Activated B cell treated with CpG ODN at 0.5 μM for 24 hours (primary cell): ENCODE measurements around the gene DUSP12. TPM values are rescaled to one million over a fixed set of nuclear protein-coding genes. Genes with fewer than 3 reads are reported as not detected.

ENCODE experiments used
- ATAC-seq: fragments of 200-7000 bp; cut with Tn5 transposase; one replicate; pipeline ENCODE4 v1.10.0; 2021; ENCODE audit warnings: low read depth, mild to moderate bottlenecking, moderate library complexity
- CTCF ChIA-PET: fragments of 350-600 bp; sonication (Branson Sonifier 250); formaldehyde crosslinking; loops from one replicate; lab custom pipeline; 2021; ENCODE audit warnings: antibody characterized with exemption; lab: Charles Lee
- POLR2A ChIA-PET: fragments of 350-600 bp; sonication (Branson Sonifier 250); formaldehyde crosslinking; loops from one replicate; lab custom pipeline; 2021; ENCODE audit warnings: antibody characterized with exemption; lab: Charles Lee
- DNase-seq: peaks from one replicate; pipeline ENCODE4 v3.0.0; 2022
- H3K27ac Mint-ChIP-seq: one replicate; pipeline ENCODE4 v1.8.0; 2020; ENCODE audit warnings: mixed read lengths
- H3K27me3 Mint-ChIP-seq: one replicate; pipeline ENCODE4 v1.8.0; 2021; ENCODE audit warnings: mixed read lengths
- H3K36me3 Mint-ChIP-seq: one replicate; pipeline ENCODE4 v1.8.0; 2021; ENCODE audit warnings: low read depth, mixed read lengths
- H3K4me1 Mint-ChIP-seq: one replicate; pipeline ENCODE4 v1.8.0; 2021; ENCODE audit warnings: mixed read lengths
- H3K4me3 Mint-ChIP-seq: one replicate; pipeline ENCODE4 v1.8.0; 2020; ENCODE audit warnings: mild to moderate bottlenecking, mixed read lengths
- H3K9me3 Mint-ChIP-seq: one replicate; pipeline ENCODE4 v1.8.0; 2020; ENCODE audit warnings: mixed read lengths
- CTCF ChIP-seq: fragments of 200-600 bp; IDR thresholded peaks from one replicate; pipeline ENCODE4 v1.8.0; 2022; ENCODE audit warnings: antibody characterized with exemption, mild to moderate bottlenecking
- intact Hi-C: fragments of 100-400 bp; cut with micrococcal nuclease; formaldehyde crosslinking; loops from one replicate; pipeline ENCODE4 v1.15.1; 2024
- total RNA-seq: library from RNA; stranded (reverse); gene quantifications from 2 replicates; pipeline ENCODE4 v1.2.3, GENCODE V29; 2022

Gene DUSP12
- total RNA-seq, 1 donor from 2014 or later = 37.2 TPM

GRCh38 chr1:161706482-161707347 lies 42.9 kb upstream of the DUSP12 start, which contains the start of gene FCRLA:
Gene FCRLA, plus strand, starts transcription at chr1:161707229. Its CDS starts 36 bp downstream, at chr1:161707265.
- H3K27ac Mint-ChIP-seq = no peak within 1 kb of the TSS
- intact Hi-C loops = loop anchor here (10.0 kb wide), 1 partner anchor 1502 kb away; the partner anchor contains the start of gene PEA15
- H3K4me1 Mint-ChIP-seq = peaks cover 28% of the 10 kb centered on the region
- H3K9me3 Mint-ChIP-seq = no peaks in the 10 kb centered on the region
- ATAC-seq (peak; percentile 53), DNase-seq (no peak)
- POLR2A ChIA-PET = interaction anchor here (0.6 to 4.8 kb wide), 20 partner anchors 11 to 661 kb away, joined by 3 to 143 read pairs (median 4); partner anchors contain the start of genes DUSP12, FCRLB and USF1
- no peak within 1 kb of the TSS for H3K4me3 Mint-ChIP-seq
- H3K27me3 Mint-ChIP-seq = no peaks in the 10 kb centered on the region
- CTCF ChIA-PET = interaction anchor here (1.0 to 6.3 kb wide), 5 partner anchors 9 to 59 kb away, joined by 3 to 56 read pairs (median 7); no protein-coding TSS in a partner anchor
- TF ChIP-seq CTCF = no peak
- H3K36me3 Mint-ChIP-seq = peaks cover 24% of the 10 kb centered on the region

- no peak for TF ChIP-seq CTCF
- H3K4me1 Mint-ChIP-seq = peaks cover 35% of the 10 kb centered on the region
- no peak overlapping the region for H3K4me3 Mint-ChIP-seq
- no peaks in the 10 kb centered on the region for H3K9me3 Mint-ChIP-seq
- no peak for DNase-seq
- intact Hi-C loops = loop anchor here (10.0 kb wide), 1 partner anchor 1503 kb away; the partner anchor contains the start of gene PEA15
- POLR2A ChIA-PET = interaction anchor here (0.6 to 4.8 kb wide), 17 partner anchors 10 to 482 kb away, joined by 3 to 143 read pairs (median 4); partner anchors contain the start of genes DUSP12 and FCRLB
- no peak for ATAC-seq
- no peak overlapping the region for H3K27ac Mint-ChIP-seq
- CTCF ChIA-PET = interaction anchor here (1.0 to 6.3 kb wide), 5 partner anchors 8 to 220 kb away, joined by 3 to 56 read pairs (median 7); no protein-coding TSS in a partner anchor
- peaks cover 32% of the 10 kb centered on the region for H3K36me3 Mint-ChIP-seq
- H3K27me3 Mint-ChIP-seq = no peaks in the 10 kb centered on the region
These were observed 42.1 kb upstream of the DUSP12 start for GRCh38 chr1:161707503-161707902.

GRCh38 chr1:161709373-161709772 lies 40.2 kb upstream of the DUSP12 start:
- Mint-ChIP-seq H3K4me3 (no peak overlapping the region), H3K27ac (peak overlapping the region; percentile 78)

GRCh38 chr1:161710560-161710959 lies 39.0 kb upstream of the DUSP12 start:
- no peak overlapping the region for H3K27ac Mint-ChIP-seq
- POLR2A ChIA-PET = interaction anchor here (0.7 kb wide), 1 partner anchor 63 kb away, joined by 3 read pairs; no protein-coding TSS in a partner anchor
- H3K4me3 Mint-ChIP-seq = no peak overlapping the region
- intact Hi-C loops = no loop called here
- peaks cover 56% of the 10 kb centered on the region for H3K36me3 Mint-ChIP-seq
- ATAC-seq (no peak), DNase-seq (no peak)
- no peak for TF ChIP-seq CTCF
- CTCF ChIA-PET = interaction anchor here (0.9 kb wide), 1 partner anchor 16 kb away, joined by 3 read pairs; no protein-coding TSS in a partner anchor
- H3K27me3 Mint-ChIP-seq = no peaks in the 10 kb centered on the region
- peaks cover 39% of the 10 kb centered on the region for H3K4me1 Mint-ChIP-seq
- no peaks in the 10 kb centered on the region for H3K9me3 Mint-ChIP-seq

More at GRCh38 chr1:161709373-161709772, 40.2 kb upstream of the DUSP12 start:
- no peak for TF ChIP-seq CTCF
- intact Hi-C loops = loop anchor here (10.0 kb wide), 1 partner anchor 1505 kb away; the partner anchor contains the start of gene PEA15
- ChIA-PET POLR2A (interaction anchor here (3.5 kb wide), 2 partner anchors 8 to 31 kb away, joined by 34 to 80 read pairs; no protein-coding TSS in a partner anchor), CTCF (interaction anchor here (1.5 to 6.3 kb wide), 2 partner anchors 16 to 30 kb away, joined by 4 to 56 read pairs; no protein-coding TSS in a partner anchor)
- no peak for ATAC-seq
- Mint-ChIP-seq H3K9me3 (no peaks in the 10 kb centered on the region), H3K36me3 (peaks cover 50% of the 10 kb centered on the region), H3K27me3 (no peaks in the 10 kb centered on the region), H3K4me1 (peaks cover 37% of the 10 kb centered on the region)
- no peak for DNase-seq
